DOHH2 (cell line): Measurements from ENCODE around the gene TMEM53.

Experiments used
- EZH2phosphoT487 ChIP-seq: fragments of 200-600 bp; sonication (generic); IDR thresholded peaks from 2 replicates; pipeline ENCODE4 v1.6.1; 2017; ENCODE audit warnings: borderline replicate concordance, mild to moderate bottlenecking, antibody characterized with exemption, low read length, moderate library complexity, mixed read lengths
- TF ChIP-seq, protein P1 (sequence below): fragments of 200-600 bp; sonication (generic); IDR thresholded peaks from one replicate; pipeline ENCODE4 v1.5.1; 2014; ENCODE audit warnings: antibody characterized with exemption, mild to moderate bottlenecking, low read depth, low read length; ENCODE audit not compliant: poor library complexity, severe bottlenecking

DNA sequence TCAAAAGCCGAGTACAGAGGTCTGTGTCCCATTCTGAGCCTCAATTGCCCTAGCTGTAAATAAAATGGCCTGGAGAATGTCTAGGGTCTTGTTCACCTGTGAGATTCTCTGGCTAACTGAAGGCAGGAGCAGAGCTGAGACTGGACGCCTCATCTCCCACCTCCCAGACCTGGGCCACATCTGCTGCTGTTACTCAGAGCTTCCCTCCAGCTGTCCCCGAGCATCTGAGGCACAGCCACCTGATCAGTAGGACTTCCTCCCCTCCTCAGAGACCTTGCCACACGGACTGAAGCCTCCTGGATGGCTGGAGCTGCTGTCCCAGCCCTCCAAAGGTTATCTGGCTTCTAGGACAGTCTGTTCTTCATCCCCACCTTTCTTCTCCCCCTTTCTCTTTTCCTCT is 62.4 kb downstream of the TMEM53 start:
- TF ChIP-seq, protein P1, sequence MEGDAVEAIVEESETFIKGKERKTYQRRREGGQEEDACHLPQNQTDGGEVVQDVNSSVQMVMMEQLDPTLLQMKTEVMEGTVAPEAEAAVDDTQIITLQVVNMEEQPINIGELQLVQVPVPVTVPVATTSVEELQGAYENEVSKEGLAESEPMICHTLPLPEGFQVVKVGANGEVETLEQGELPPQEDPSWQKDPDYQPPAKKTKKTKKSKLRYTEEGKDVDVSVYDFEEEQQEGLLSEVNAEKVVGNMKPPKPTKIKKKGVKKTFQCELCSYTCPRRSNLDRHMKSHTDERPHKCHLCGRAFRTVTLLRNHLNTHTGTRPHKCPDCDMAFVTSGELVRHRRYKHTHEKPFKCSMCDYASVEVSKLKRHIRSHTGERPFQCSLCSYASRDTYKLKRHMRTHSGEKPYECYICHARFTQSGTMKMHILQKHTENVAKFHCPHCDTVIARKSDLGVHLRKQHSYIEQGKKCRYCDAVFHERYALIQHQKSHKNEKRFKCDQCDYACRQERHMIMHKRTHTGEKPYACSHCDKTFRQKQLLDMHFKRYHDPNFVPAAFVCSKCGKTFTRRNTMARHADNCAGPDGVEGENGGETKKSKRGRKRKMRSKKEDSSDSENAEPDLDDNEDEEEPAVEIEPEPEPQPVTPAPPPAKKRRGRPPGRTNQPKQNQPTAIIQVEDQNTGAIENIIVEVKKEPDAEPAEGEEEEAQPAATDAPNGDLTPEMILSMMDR = no peak
- no peak for TF ChIP-seq EZH2phosphoT487
